Activated CD8-positive, alpha-beta memory T cell treated with anti-CD3 and anti-CD28 coated beads for 48 hours (primary cell): ENCODE measurements around the gene FOS.

ENCODE experiments used
- DNase-seq, 3 experiments: peaks; one replicate each; pipeline ENCODE4 v3.0.0-alpha.2; 2020; ENCODE audit warnings: low read depth in 2 of 3, low spot score in 2 of 3

Gene FOS

DNA sequence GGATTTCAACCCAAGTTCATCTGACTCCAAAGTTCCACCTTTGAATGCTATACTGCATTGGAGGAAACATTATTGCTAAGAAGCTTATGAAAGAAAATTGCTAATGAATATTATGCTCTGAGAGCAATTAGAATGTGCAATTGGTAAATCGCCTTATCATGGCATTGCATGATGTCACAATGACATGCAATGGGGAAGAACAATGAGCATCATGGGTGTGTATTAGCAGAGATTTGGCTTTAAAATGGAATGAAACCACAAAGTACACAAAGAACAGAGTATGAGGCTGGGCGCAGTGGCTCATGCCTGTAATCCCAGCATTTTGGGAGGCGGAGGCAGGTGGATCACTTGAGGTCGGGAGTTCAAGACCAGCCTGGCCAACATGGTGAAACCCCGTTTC, 34.7 kb downstream of the FOS start:
- DNase-seq = no peak

DNA sequence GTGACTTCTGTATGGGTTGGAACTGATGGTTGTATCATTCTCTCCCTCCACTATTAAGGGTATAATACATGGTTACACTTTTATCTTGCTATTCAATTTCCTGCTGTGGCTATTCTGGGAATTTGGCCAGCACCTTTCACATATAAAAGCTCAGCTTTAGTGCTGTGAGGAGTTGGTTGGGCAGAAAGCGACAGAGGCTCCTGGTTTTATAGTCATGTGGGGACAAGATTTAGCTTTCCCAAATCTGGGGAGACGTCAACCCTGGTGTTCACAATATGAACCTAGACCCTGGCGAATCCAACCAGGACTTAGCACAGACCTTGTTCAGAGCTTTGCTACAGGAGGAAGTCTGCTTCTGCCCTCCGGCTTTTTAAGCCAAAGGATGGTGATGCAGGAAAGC, 36.5 kb downstream of the FOS start:
- DNase-seq = no peak

GRCh38 chr14:75317148-75317547, 38.5 kb downstream of the FOS start:
- DNase-seq = no peak

GRCh38 chr14:75318353-75318752, 39.7 kb downstream of the FOS start:
- no peak for DNase-seq

DNA sequence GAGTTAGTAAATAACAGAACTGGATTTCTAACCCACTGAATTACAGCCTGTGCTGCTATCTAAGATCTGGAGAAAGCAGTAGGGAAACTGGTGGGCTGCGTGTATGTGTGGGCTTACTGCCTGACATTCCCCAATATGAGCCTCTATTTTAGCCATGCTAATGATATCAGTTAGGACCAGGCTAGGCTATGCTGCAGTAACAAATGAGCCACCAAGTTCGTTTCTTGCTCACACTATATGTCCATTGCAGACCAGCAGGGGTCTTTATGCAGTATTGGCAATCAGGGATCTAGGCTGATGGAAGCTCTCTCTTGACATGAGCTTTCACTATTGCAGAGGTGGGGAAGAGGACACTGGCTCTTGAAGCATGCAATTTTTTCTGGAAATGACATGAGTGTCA, 40.4 kb downstream of the FOS start:
- no peak for DNase-seq

- DNase-seq = no peak
Measured at GRCh38 chr14:75320196-75320595, 41.6 kb downstream of the FOS start.

DNA sequence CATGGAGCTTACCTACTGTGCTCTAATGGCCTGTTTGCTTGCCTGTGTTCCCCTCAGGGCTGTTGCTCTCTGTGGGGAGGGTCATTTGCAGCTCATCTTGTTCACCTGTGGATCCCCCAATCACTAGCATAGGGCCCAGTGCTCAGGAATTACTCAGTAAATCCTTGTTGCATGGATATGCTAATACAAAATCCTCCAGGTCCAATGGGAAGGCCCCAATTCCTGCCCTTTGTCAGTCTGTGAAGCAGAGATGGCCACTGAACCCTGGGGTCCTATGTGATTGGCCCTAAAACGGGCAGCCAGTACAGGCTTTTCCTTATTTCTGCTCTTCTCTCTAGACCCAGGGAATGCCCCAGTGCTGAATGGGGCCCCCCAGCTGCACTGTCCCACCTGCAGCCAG, 44.1 kb downstream of the FOS start:
- no peak for DNase-seq

DNA sequence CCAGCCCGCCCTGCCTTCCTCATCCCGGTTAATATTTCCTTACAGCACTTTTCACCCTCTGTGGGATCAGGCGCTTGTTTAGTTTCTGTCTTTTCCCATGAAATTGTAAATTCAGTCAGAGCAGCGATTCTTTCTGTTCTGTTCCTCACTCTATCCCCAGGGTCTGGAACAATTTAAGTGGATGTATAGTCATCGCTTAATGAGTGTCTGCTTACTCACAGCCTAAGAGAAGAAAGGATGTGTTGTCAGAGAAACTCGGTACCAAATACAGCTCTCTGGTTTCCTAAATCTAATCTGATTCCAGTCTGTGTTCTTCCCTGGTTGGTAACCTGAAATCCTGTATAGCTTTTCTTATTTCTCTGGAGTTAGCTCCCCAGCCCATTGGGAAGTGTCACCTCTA, 44.9 kb downstream of the FOS start:
- no peak for DNase-seq

DNA sequence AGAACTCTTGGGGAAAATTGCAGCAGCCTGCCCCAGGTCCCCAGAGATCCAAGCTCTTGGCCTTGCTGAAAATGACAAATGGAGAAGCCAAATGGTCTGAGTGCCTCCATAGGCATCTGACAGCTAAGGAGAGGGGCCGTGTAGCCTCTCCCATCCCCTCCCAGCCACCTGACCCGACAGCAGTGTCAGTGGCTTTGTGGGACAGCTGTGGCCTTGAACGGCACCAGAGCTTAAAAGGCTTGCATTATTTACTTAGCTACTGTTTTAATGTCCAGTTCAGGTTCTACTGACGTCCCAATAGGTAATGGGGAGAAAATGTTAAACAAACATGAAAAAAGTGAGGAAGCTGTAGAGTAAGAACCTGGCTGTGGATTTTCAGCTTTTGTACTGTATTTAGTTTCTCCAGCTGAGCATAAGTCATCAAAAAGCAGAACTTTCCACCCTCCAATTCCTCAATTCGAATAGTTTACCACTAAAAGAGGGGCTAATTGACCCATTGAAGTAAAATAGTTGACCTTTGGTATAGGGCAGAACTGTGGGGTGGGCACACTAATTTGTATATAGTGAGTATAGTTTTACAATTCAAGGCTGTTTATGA, 50.0 kb downstream of the FOS start:
- DNase-seq = no peak

DNA sequence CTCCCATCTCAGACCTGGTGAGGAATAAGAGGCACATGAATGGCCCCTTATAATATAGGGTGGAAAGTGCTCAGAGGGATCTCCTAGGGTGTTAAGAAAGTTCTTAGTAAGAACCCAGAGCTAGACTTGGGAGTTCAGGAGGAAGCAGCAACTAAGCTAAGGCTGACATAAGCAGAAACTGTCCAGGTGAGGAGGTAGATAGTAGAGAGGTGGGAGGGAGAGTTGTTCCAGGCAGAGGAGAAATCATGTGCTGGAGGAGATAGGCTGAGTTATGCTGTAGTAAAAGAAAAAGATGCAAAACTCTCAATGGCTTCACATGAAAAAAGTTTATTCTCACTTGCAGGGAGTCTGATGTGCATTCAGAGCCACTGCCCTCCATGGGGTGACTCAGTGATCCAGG, 50.7 kb downstream of the FOS start:
- no peak for DNase-seq

GRCh38 chr14:75331471-75331870, 52.8 kb downstream of the FOS start:
- no peak for DNase-seq
